GM12878 (cell line): ENCODE results near the gene MRPL28. TPM values are rescaled to one million over a fixed set of nuclear protein-coding genes. Genes with fewer than 3 reads are reported as not detected.

ENCODE experiments used
- ATAC-seq: fragments of 200-7000 bp; cut with Tn5 transposase; 3 replicates; pipeline ENCODE4 v1.9.1; 2020; ENCODE audit warnings: mild to moderate bottlenecking, moderate library complexity
- BruUV-seq: library from RNA; stranded (reverse); fragments of 400-500 nt; replicated peaks from 2 replicates; lab custom pipeline; 2021; lab: Mats Ljungman, UMichigan
- CTCF ChIA-PET: fragments of 300-600 bp; sonication (Branson Sonifier 250); formaldehyde crosslinking; extraction: SDS; loops from one replicate; lab custom pipeline; 2021; ENCODE audit warnings: inconsistent platforms; lab: Yijun Ruan, JAX
- POLR2A ChIA-PET: fragments of 350-600 bp; formaldehyde crosslinking; extraction: SDS; loops from one replicate; lab custom pipeline; 2021; ENCODE audit warnings: inconsistent platforms; lab: Charles Lee
- RAD21 ChIA-PET: fragments of 300-600 bp; sonication (Branson Sonifier 250); formaldehyde crosslinking; loops from one replicate; lab custom pipeline; 2023; ENCODE audit warnings: antibody characterized with exemption; ENCODE audit not compliant: unreplicated experiment; lab: Charles Lee
- SMC1A ChIA-PET: fragments of 300-600 bp; sonication (Branson Sonifier 250); formaldehyde crosslinking; loops from one replicate; lab custom pipeline; 2023; ENCODE audit not compliant: unreplicated experiment, uncharacterized antibody; lab: Charles Lee
- DNase-seq: peaks from one replicate; pipeline ENCODE4 v3.0.0-alpha.2; 2011; ENCODE audit warnings: low read depth, low spot score
- FAIRE-seq: peaks from 3 replicates; lab custom pipeline; 2011; peaks lifted over from hg19 to GRCh38; lab: Jason Lieb, UNC
- H2AFZ ChIP-seq: 2 replicates; pipeline ENCODE4 v1.6.0; 2011; ENCODE audit warnings: low read depth, low read length, control low read depth; ENCODE audit not compliant: control insufficient read depth
- H3K27ac ChIP-seq: 2 replicates; pipeline ENCODE4 v1.5.1; 2011; ENCODE audit warnings: control low read depth; ENCODE audit not compliant: control insufficient read depth, insufficient read depth
- H3K27me3 ChIP-seq, 2 experiments: replicated peaks in 1 of 2; 2 replicates each; pipeline versions ENCODE4 v1.6.0 to v1.6.1; 2011; ENCODE audit warnings: low read length in 1 of 2; ENCODE audit not compliant: control insufficient read depth in 2 of 2, insufficient read depth in 2 of 2
- H3K36me3 ChIP-seq, 2 experiments: 2 replicates each; pipeline ENCODE4 v1.5.1; 2011; ENCODE audit warnings: low read length in 1 of 2; ENCODE audit not compliant: control insufficient read depth in 2 of 2, insufficient read depth in 2 of 2
- H3K4me1 ChIP-seq: 2 replicates; pipeline ENCODE4 v1.6.1; 2011; ENCODE audit warnings: mild to moderate bottlenecking, low read length, moderate library complexity, mixed read lengths; ENCODE audit not compliant: control insufficient read depth, insufficient read depth
- H3K4me2 ChIP-seq: 2 replicates; pipeline ENCODE4 v1.6.0; 2011; ENCODE audit warnings: control low read depth; ENCODE audit not compliant: control insufficient read depth, insufficient read depth
- H3K4me3 ChIP-seq: fragments of 200-600 bp; sonication (generic); 2 replicates; pipeline ENCODE4 v1.5.1; 2016
- H3K79me2 ChIP-seq: 2 replicates; pipeline ENCODE4 v1.6.0; 2011; ENCODE audit warnings: low read length; ENCODE audit not compliant: control insufficient read depth, insufficient read depth
- H3K9ac ChIP-seq: 2 replicates; pipeline ENCODE4 v1.8.0; 2011; ENCODE audit warnings: low read length, control low read depth, mixed read lengths; ENCODE audit not compliant: control insufficient read depth, insufficient read depth
- H3K9me3 ChIP-seq: replicated peaks from 3 replicates; pipeline ENCODE4 v1.5.1; 2011; ENCODE audit warnings: mild to moderate bottlenecking, low read length; ENCODE audit not compliant: control insufficient read depth, insufficient read depth
- H4K20me1 ChIP-seq: 2 replicates; pipeline ENCODE4 v1.6.0; 2011; ENCODE audit not compliant: control insufficient read depth, insufficient read depth
- RAD51 ChIP-seq: fragments of 450-650 bp; IDR thresholded peaks from 2 replicates; pipeline ENCODE4 v1.6.1; 2016; ENCODE audit warnings: moderate library complexity, mild to moderate bottlenecking, inconsistent platforms
- SMC3 ChIP-seq: IDR thresholded peaks from 2 replicates; pipeline ENCODE4 v1.6.1; 2011; ENCODE audit warnings: low read length, improper control_type of control experiment, borderline replicate concordance
- TBL1XR1 ChIP-seq: IDR thresholded peaks from 2 replicates; pipeline ENCODE4 v1.6.1; 2012; ENCODE audit warnings: low read depth, low read length, improper control_type of control experiment
- ZNF622 ChIP-seq: fragments of 450-650 bp; IDR thresholded peaks from 2 replicates; pipeline ENCODE4 v1.6.1; 2017; ENCODE audit warnings: mild to moderate bottlenecking, inconsistent platforms
- WGBS: methylation state at CpG from one replicate; pipeline ENCODE4 v1.1.6; 2016; ENCODE audit warnings: low lambda C conversion rate; ENCODE audit not compliant: insufficient replicate concordance, insufficient coverage; ENCODE audit errors: missing lambda C conversion rate; 5-methylcytosine and 5-hydroxymethylcytosine counted together
- in situ Hi-C: fragments of 300-500 bp; cut with MboI; formaldehyde crosslinking; loops from 9 replicates; pipeline ENCODE4 v1.14.3; 2018; ENCODE audit warnings: mixed read lengths
- intact Hi-C: fragments of 100-400 bp; cut with micrococcal nuclease; formaldehyde crosslinking; loops from one replicate; pipeline ENCODE4 v1.14.2; 2022; ENCODE audit not compliant: unreplicated experiment
- polyA plus RNA-seq, 11 experiments: library from polyadenylated mRNA; depleted of rRNA in 4 of 11; unstranded in 6 of 11; stranded (reverse) in 5 of 11; fragments of >200 nt; fragmentation: Nextera tagmentation in 4 of 11; fragmentation: Illumina TruSeq in 1 of 11; extraction: Ambion mirVana in 4 of 11; extraction: Trizol in 1 of 11; gene quantifications; 1 replicate in 1 of 11; 2 replicates in 10 of 11; pipeline versions ENCODE4 v1.2.1 to v1.2.3, GENCODE V29; 2011 to 2016; ENCODE audit warnings: inconsistent platforms in 2 of 11, missing spikeins in 2 of 11, low read depth in 1 of 11
- total RNA-seq, 4 experiments: library from RNA; depleted of rRNA in 3 of 4; stranded (reverse); fragments of >200 nt in 3 of 4; fragmentation: Illumina TruSeq in 1 of 4; extraction: Trizol in 1 of 4; gene quantifications; 2 replicates each; pipeline versions ENCODE4 v1.2.1 to v1.2.3, GENCODE V29; 2013 to 2021
- TF ChIP-seq, protein P1 (sequence below): fragments of 450-650 bp; IDR thresholded peaks from 2 replicates; pipeline ENCODE4 v1.6.1; 2017; ENCODE audit warnings: mild to moderate bottlenecking

Gene MRPL28
- total and polyA plus RNA-seq, 10 of the 15 experiments (the other 5 are each of a cell fraction or from before 2014, with no cell fraction given), result 1.6 to 185 (median 110) TPM

DNA sequence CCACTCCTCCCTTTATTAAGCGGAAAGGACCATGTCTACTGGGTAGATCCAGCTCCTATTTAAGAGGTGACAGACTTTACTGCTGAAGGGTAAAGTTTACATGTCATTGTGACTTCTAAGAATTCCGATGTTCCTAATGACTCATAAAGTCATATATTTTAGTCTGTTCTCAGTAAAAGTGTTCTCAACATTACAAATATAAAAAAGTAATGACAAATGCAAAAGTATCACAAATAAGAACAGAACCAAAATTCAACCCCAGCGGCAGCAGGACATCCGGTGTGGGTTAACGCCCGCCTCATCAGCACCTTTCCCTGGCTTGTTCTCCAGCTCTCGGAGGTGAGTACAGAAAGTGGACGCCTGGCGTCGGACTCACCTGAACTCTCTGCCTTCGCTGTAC lies 24.6 kb downstream of the MRPL28 start:
- POLR2A ChIA-PET, result interaction anchor here (0.6 to 1.5 kb wide), 5 partner anchors 9 to 215 kb away, joined by 3 to 6 read pairs (median 4); no protein-coding TSS in a partner anchor
- no peak overlapping the region for H3K4me2 ChIP-seq
- in situ Hi-C loops (loop anchor here (5.0 kb wide), 1 partner anchor 113 kb away; the partner anchor contains the start of gene FAM234A), intact Hi-C loops (no loop called here)
- RAD21 ChIA-PET, result no interaction called here
- H3K4me1 ChIP-seq, result peaks cover 21% of the 10 kb centered on the region
- peaks cover 0 to 6% of the 10 kb centered on the region in 2 experiments; a peak in 2 of 4 replicates for H3K36me3 ChIP-seq
- no peak overlapping the region for H3K4me3 ChIP-seq
- SMC1A ChIA-PET, result no interaction called here
- peaks cover 31% of the 10 kb centered on the region for H3K79me2 ChIP-seq
- no peak overlapping the region for H2AFZ ChIP-seq
- no peaks in the 10 kb centered on the region for H3K27me3 ChIP-seq
- no peak for ATAC-seq
- no peak overlapping the region for H3K9ac ChIP-seq
- no peak overlapping the region for H3K27ac ChIP-seq
- BruUV-seq, result no TSS peak
- H3K9me3 ChIP-seq, result no peaks in the 10 kb centered on the region; the same call in 2 of the 3 replicates
- 0 out of 2 replicates have a peak, but pooled peaks cover 3% of the 10 kb centered on the region for H4K20me1 ChIP-seq
- CTCF ChIA-PET, result no interaction called here
- TF ChIP-seq SMC3 (no peak), RAD51 (no peak), ZNF622 (no peak), TBL1XR1 (no peak)
- TF ChIP-seq, protein P1, sequence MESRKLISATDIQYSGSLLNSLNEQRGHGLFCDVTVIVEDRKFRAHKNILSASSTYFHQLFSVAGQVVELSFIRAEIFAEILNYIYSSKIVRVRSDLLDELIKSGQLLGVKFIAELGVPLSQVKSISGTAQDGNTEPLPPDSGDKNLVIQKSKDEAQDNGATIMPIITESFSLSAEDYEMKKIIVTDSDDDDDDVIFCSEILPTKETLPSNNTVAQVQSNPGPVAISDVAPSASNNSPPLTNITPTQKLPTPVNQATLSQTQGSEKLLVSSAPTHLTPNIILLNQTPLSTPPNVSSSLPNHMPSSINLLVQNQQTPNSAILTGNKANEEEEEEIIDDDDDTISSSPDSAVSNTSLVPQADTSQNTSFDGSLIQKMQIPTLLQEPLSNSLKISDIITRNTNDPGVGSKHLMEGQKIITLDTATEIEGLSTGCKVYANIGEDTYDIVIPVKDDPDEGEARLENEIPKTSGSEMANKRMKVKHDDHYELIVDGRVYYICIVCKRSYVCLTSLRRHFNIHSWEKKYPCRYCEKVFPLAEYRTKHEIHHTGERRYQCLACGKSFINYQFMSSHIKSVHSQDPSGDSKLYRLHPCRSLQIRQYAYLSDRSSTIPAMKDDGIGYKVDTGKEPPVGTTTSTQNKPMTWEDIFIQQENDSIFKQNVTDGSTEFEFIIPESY, result no peak
- FAIRE-seq, result no peak
- DNase-seq, result no peak
- 46% methylated on average over 11 of the region's 11 CpGs for WGBS
